Muscle of leg (tissue), 11 donors: ENCODE data around the gene COL15A1. TPM values are rescaled to one million over a fixed set of nuclear protein-coding genes. Genes with fewer than 3 reads are reported as not detected.

Experiments used
- DNase-seq: peaks from one replicate; pipeline ENCODE4 v3.0.0; 2013
- H3K27ac ChIP-seq: one replicate; pipeline ENCODE4 v1.5.1; 2013; ENCODE audit warnings: mild to moderate bottlenecking, low read length, control low read depth
- H3K27me3 ChIP-seq: one replicate; pipeline ENCODE4 v1.6.1; 2013; ENCODE audit warnings: low read length; ENCODE audit not compliant: control insufficient read depth, insufficient read depth
- H3K36me3 ChIP-seq: one replicate; pipeline ENCODE4 v1.6.1; 2013; ENCODE audit warnings: low read length; ENCODE audit not compliant: control insufficient read depth, insufficient read depth
- H3K4me1 ChIP-seq: one replicate; pipeline ENCODE4 v1.6.1; 2013; ENCODE audit warnings: low read length; ENCODE audit not compliant: control insufficient read depth, insufficient read depth
- H3K4me3 ChIP-seq: one replicate; pipeline ENCODE4 v1.5.1; 2013; ENCODE audit warnings: low read length, control low read depth
- H3K9me3 ChIP-seq: replicated peaks from 2 replicates; pipeline ENCODE4 v1.6.1; 2013; ENCODE audit warnings: low read depth, low read length; ENCODE audit not compliant: control insufficient read depth
- WGBS: methylation state at CpG from one replicate; pipeline ENCODE4 v1.1.5; 2013; ENCODE audit warnings: missing lambda C conversion rate; ENCODE audit not compliant: insufficient coverage; 5-methylcytosine and 5-hydroxymethylcytosine counted together
- polyA plus RNA-seq, 8 donors: library from polyadenylated mRNA; unstranded; fragments of 120-200 nt; gene quantifications; one replicate each; pipeline versions ENCODE4 v1.2.1 to v1.2.3, GENCODE V29; 2013; ENCODE audit warnings: inconsistent platforms in 1 of 8, low replicate concordance in 1 of 8; ENCODE audit not compliant: insufficient read length in 8 of 8, insufficient read depth in 1 of 8
- total RNA-seq: library from RNA; stranded (reverse); fragments of 120-200 nt; gene quantifications from one replicate; pipeline ENCODE4 v1.2.4, GENCODE V29; 2013

The COL15A1 gene
- total and polyA plus RNA-seq, 9 donors: 169 to 259 (median 197) TPM

- no peak overlapping the region for H3K27ac ChIP-seq
- H3K9me3 ChIP-seq: no peaks in the 10 kb centered on the region
- H3K4me1 ChIP-seq: peaks cover 22% of the 10 kb centered on the region
- H3K27me3 ChIP-seq: no peaks in the 10 kb centered on the region
- 80% methylated on average over 2 of the region's 2 CpGs for WGBS
- no peak overlapping the region for H3K4me3 ChIP-seq
- H3K36me3 ChIP-seq: no peaks in the 10 kb centered on the region
- DNase-seq: no peak
Measured at GRCh38 chr9:99078717-99079116, 135.0 kb downstream of the COL15A1 start.

GRCh38 chr9:99079542-99079941 lies 135.8 kb downstream of the COL15A1 start:
- no peak overlapping the region for H3K4me3 ChIP-seq
- no peaks in the 10 kb centered on the region for H3K27me3 ChIP-seq
- no peaks in the 10 kb centered on the region for H3K36me3 ChIP-seq
- H3K27ac ChIP-seq: no peak overlapping the region
- no peak for DNase-seq
- no peaks in the 10 kb centered on the region for H3K9me3 ChIP-seq
- H3K4me1 ChIP-seq: peaks cover 22% of the 10 kb centered on the region
- 93% methylated on average over 1 of the region's 3 CpGs for WGBS

GRCh38 chr9:99083051-99083450 lies 139.3 kb downstream of the COL15A1 start:
- no peak for DNase-seq
- Histone ChIP-seq H3K4me3 (no peak overlapping the region), H3K36me3 (no peaks in the 10 kb centered on the region), H3K4me1 (peaks cover 2% of the 10 kb centered on the region), H3K27me3 (no peaks in the 10 kb centered on the region), H3K9me3 (no peaks in the 10 kb centered on the region), H3K27ac (no peak overlapping the region)
- 75% methylated on average over 4 of the region's 6 CpGs for WGBS

- peak; percentile 36 for DNase-seq
- no peaks in the 10 kb centered on the region for H3K36me3 ChIP-seq
- H3K4me3 ChIP-seq: no peak overlapping the region
- no peaks in the 10 kb centered on the region for H3K27me3 ChIP-seq
- H3K27ac ChIP-seq: no peak overlapping the region
- H3K4me1 ChIP-seq: peaks cover 2% of the 10 kb centered on the region
- 72% methylated on average over 3 of the region's 12 CpGs for WGBS
- peaks cover 2% of the 10 kb centered on the region for H3K9me3 ChIP-seq
Measured at GRCh38 chr9:99085949-99086948, 142.5 kb downstream of the COL15A1 start.

- Histone ChIP-seq H3K27ac (no peak overlapping the region), H3K27me3 (no peaks in the 10 kb centered on the region), H3K4me3 (no peak overlapping the region), H3K36me3 (no peaks in the 10 kb centered on the region), H3K9me3 (peaks cover 2% of the 10 kb centered on the region), H3K4me1 (peaks cover 2% of the 10 kb centered on the region)
- DNase-seq: no peak
- 73% methylated on average over 1 of the region's 3 CpGs for WGBS
Measured at GRCh38 chr9:99087462-99087861, 143.8 kb downstream of the COL15A1 start.

- H3K27ac ChIP-seq: no peak overlapping the region
- WGBS: 95% methylated on average over 2 of the region's 5 CpGs
- no peaks in the 10 kb centered on the region for H3K36me3 ChIP-seq
- H3K4me1 ChIP-seq: no peaks in the 10 kb centered on the region
- H3K4me3 ChIP-seq: no peak overlapping the region
- H3K9me3 ChIP-seq: peaks cover 2% of the 10 kb centered on the region
- no peaks in the 10 kb centered on the region for H3K27me3 ChIP-seq
- DNase-seq: no peak
Measured at GRCh38 chr9:99090336-99091130, 146.8 kb downstream of the COL15A1 start.

- no peak for DNase-seq
- H3K27ac ChIP-seq: no peak overlapping the region
- no peaks in the 10 kb centered on the region for H3K36me3 ChIP-seq
- peaks cover 2% of the 10 kb centered on the region for H3K9me3 ChIP-seq
- 61% methylated on average over 4 of the region's 6 CpGs for WGBS
- no peak overlapping the region for H3K4me3 ChIP-seq
- no peaks in the 10 kb centered on the region for H3K4me1 ChIP-seq
- no peaks in the 10 kb centered on the region for H3K27me3 ChIP-seq
Measured at GRCh38 chr9:99092643-99093491, 149.2 kb downstream of the COL15A1 start.

GRCh38 chr9:99093492-99093791 lies 149.7 kb downstream of the COL15A1 start:
- H3K36me3 ChIP-seq: no peaks in the 10 kb centered on the region
- H3K4me3 ChIP-seq: no peak overlapping the region
- H3K27ac ChIP-seq: no peak overlapping the region
- H3K4me1 ChIP-seq: no peaks in the 10 kb centered on the region
- no peak for DNase-seq
- H3K9me3 ChIP-seq: peaks cover 2% of the 10 kb centered on the region
- no peaks in the 10 kb centered on the region for H3K27me3 ChIP-seq
- 83% methylated on average over 1 of the region's 3 CpGs for WGBS

GRCh38 chr9:99095565-99095964 lies 151.9 kb downstream of the COL15A1 start:
- no peaks in the 10 kb centered on the region for H3K27me3 ChIP-seq
- no peak for DNase-seq
- no peaks in the 10 kb centered on the region for H3K9me3 ChIP-seq
- H3K4me1 ChIP-seq: no peaks in the 10 kb centered on the region
- no peaks in the 10 kb centered on the region for H3K36me3 ChIP-seq
- H3K27ac ChIP-seq: no peak overlapping the region
- WGBS: no CpG with 5 or more reads among the region's 3 CpGs
- no peak overlapping the region for H3K4me3 ChIP-seq
